Astrocyte of the spinal cord (primary cell): ENCODE results near the gene AK9.
"Not testable (repeated sequence)": the region's sequence is repeated elsewhere in the genome, so short reads cannot be mapped to it uniquely, and the experiment has no call there.

ENCODE experiments used
- DNase-seq: peaks from one replicate; pipeline ENCODE4 v3.0.0; 2011; ENCODE audit warnings: low read depth, low spot score
- H3K4me3 ChIP-seq: 2 replicates; pipeline ENCODE4 v1.5.1; 2011; ENCODE audit warnings: low read depth, mild to moderate bottlenecking, low read length, moderate library complexity
- CTCF ChIP-seq: IDR thresholded peaks from 2 replicates; pipeline ENCODE4 v1.5.1; 2012; ENCODE audit warnings: low read depth, mild to moderate bottlenecking, low read length, inconsistent platforms
- in situ Hi-C: cut with HindIII; loops from 2 replicates; pipeline ENCODE4 v1.10.0; 2017; ENCODE audit warnings: low sequenced_read_pairs

Gene AK9

GRCh38 chr6:109467696-109468095 lies 223.3 kb downstream of the AK9 start:
- H3K4me3 ChIP-seq = no peak overlapping the region
- TF ChIP-seq CTCF = no peak
- in situ Hi-C loops = no loop called here
- no peak for DNase-seq

GRCh38 chr6:109466212-109466923 lies 224.6 kb downstream of the AK9 start:
- DNase-seq = no peak
- TF ChIP-seq CTCF = no peak
- H3K4me3 ChIP-seq = no peak overlapping the region
- in situ Hi-C loops = no loop called here

- TF ChIP-seq CTCF = no peak
- in situ Hi-C loops = no loop called here
- no peak overlapping the region for H3K4me3 ChIP-seq
- no peak for DNase-seq
Measured at GRCh38 chr6:109465772-109466171, 225.2 kb downstream of the AK9 start.

- DNase-seq = no peak
- TF ChIP-seq CTCF = no peak
- in situ Hi-C loops = no loop called here
- H3K4me3 ChIP-seq = no peak overlapping the region
Measured at GRCh38 chr6:109461733-109462526, 229.1 kb downstream of the AK9 start.

- H3K4me3 ChIP-seq, in situ Hi-C loops, DNase-seq: not testable (repeated sequence)
Measured at GRCh38 chr6:109461205-109461604, 229.8 kb downstream of the AK9 start.

GRCh38 chr6:109460161-109460829 lies 230.7 kb downstream of the AK9 start:
- no peak for TF ChIP-seq CTCF
- no peak overlapping the region for H3K4me3 ChIP-seq
- in situ Hi-C loops = no loop called here
- no peak for DNase-seq
